GM23248 (cell line): ENCODE measurements around the gene SRSF6.

Experiments
- EZH2 ChIP-seq: fragments of 200-600 bp; sonication (generic); IDR thresholded peaks from 2 replicates; pipeline ENCODE4 v1.6.1; 2018; ENCODE audit warnings: antibody characterized with exemption, mild to moderate bottlenecking; ENCODE audit not compliant: insufficient read depth, poor library complexity, severe bottlenecking
- EZH2phosphoT487 ChIP-seq: fragments of 200-600 bp; sonication (generic); IDR thresholded peaks from 2 replicates; pipeline ENCODE4 v1.6.1; 2018; ENCODE audit warnings: antibody characterized with exemption, moderate library complexity, mild to moderate bottlenecking, low read depth; ENCODE audit not compliant: insufficient read depth

GRCh38 chr20:43495388-43495787 is 37.7 kb downstream of the SRSF6 start:
- TF ChIP-seq EZH2 (no peak), EZH2phosphoT487 (no peak)
